B cell (primary cell): ENCODE measurements around the gene MAN1B1. TPM values are rescaled to one million over a fixed set of nuclear protein-coding genes. Genes with fewer than 3 reads are reported as not detected.

Experiments used
- ATAC-seq: fragments of 200-7000 bp; cut with Tn5 transposase; one replicate; pipeline ENCODE4 v1.10.0; 2021; ENCODE audit warnings: low read depth, mild to moderate bottlenecking, moderate number of reproducible peaks, moderate library complexity
- CTCF ChIA-PET: fragments of 350-600 bp; sonication (Branson Sonifier 250); formaldehyde crosslinking; loops from one replicate; lab custom pipeline; 2021; ENCODE audit warnings: antibody characterized with exemption, inconsistent platforms; lab: Charles Lee
- POLR2A ChIA-PET: fragments of 350-600 bp; sonication (Branson Sonifier 250); formaldehyde crosslinking; loops from one replicate; lab custom pipeline; 2021; ENCODE audit warnings: antibody characterized with exemption; lab: Charles Lee
- DNase-seq: peaks from one replicate; pipeline ENCODE4 v3.0.0; 2013
- H2AFZ ChIP-seq: 2 replicates; pipeline ENCODE4 v1.6.1; 2012; ENCODE audit warnings: mild to moderate bottlenecking, low read depth, low read length; ENCODE audit not compliant: insufficient read depth, poor library complexity, severe bottlenecking
- H3K27ac ChIP-seq, 2 donors: 1 replicate in 1 of 2; 2 replicates in 1 of 2; pipeline ENCODE4 v1.5.1; 2012 to 2013; ENCODE audit warnings: low read length in 2 of 2, mild to moderate bottlenecking in 2 of 2, moderate library complexity in 1 of 2
- H3K27me3 ChIP-seq, 4 experiments: fragments of 200-600 bp in 1 of 4; sonication (generic) in 1 of 4; replicated peaks in 1 of 4; 1 replicate in 2 of 4; 2 replicates in 2 of 4; pipeline versions ENCODE4 v1.6.1 to v1.7.0; 2013 to 2016; ENCODE audit warnings: low read length in 3 of 4, mild to moderate bottlenecking in 2 of 4, mixed read lengths in 1 of 4, moderate library complexity in 1 of 4; ENCODE audit not compliant: insufficient read depth in 4 of 4, control insufficient read depth in 3 of 4; ENCODE audit errors: control extremely low read depth in 1 of 4
- H3K36me3 ChIP-seq, 2 experiments: replicated peaks in 1 of 2; 1 replicate in 1 of 2; 2 replicates in 1 of 2; pipeline versions ENCODE4 v1.6.1 to v1.7.1; 2013; ENCODE audit warnings: low read length in 1 of 2; ENCODE audit not compliant: insufficient read depth in 2 of 2, control insufficient read depth in 1 of 2; ENCODE audit errors: control extremely low read depth in 1 of 2, extremely low read depth in 1 of 2
- H3K4me1 ChIP-seq, 2 donors: fragments of 200-600 bp in 1 of 2; sonication (generic) in 1 of 2; 1 replicate in 1 of 2; 2 replicates in 1 of 2; pipeline versions ENCODE4 v1.5.1 to v1.6.1; 2013 to 2017; ENCODE audit warnings: low read length in 2 of 2; ENCODE audit not compliant: control insufficient read depth in 2 of 2, insufficient read depth in 2 of 2
- H3K4me2 ChIP-seq: replicated peaks from 2 replicates; pipeline ENCODE3; 2012; ENCODE audit warnings: mild to moderate bottlenecking, low read depth, low read length; ENCODE audit not compliant: poor library complexity, severe bottlenecking
- H3K4me3 ChIP-seq, 5 experiments: fragments of 200-600 bp in 1 of 5; sonication (generic) in 1 of 5; 1 replicate in 3 of 5; 2 replicates in 2 of 5; pipeline versions ENCODE4 v1.5.1 to v1.7.0; 2011 to 2016; ENCODE audit warnings: low read length in 4 of 5, mild to moderate bottlenecking in 4 of 5, low read depth in 2 of 5, control low read depth in 1 of 5, moderate library complexity in 1 of 5; ENCODE audit not compliant: insufficient read depth in 1 of 5; ENCODE audit errors: control extremely low read depth in 1 of 5, extremely low read depth in 1 of 5
- H3K79me2 ChIP-seq: fragments of 200-600 bp; sonication (generic); one replicate; pipeline ENCODE4 v1.6.0; 2016; ENCODE audit warnings: low read length; ENCODE audit not compliant: control insufficient read depth, insufficient read depth
- H3K9ac ChIP-seq: fragments of 200-600 bp; sonication (generic); 2 replicates; pipeline ENCODE4 v1.6.1; 2017; ENCODE audit warnings: mild to moderate bottlenecking, low read length, moderate library complexity
- H3K9me3 ChIP-seq, 3 donors: one replicate each; pipeline versions ENCODE4 v1.6.1 to v1.7.1; 2013; ENCODE audit warnings: low read length in 2 of 3; ENCODE audit not compliant: control insufficient read depth in 2 of 3, insufficient read depth in 1 of 3; ENCODE audit errors: control extremely low read depth in 1 of 3
- H4K20me1 ChIP-seq: 2 replicates; pipeline ENCODE4 v1.6.0; 2012; ENCODE audit warnings: mild to moderate bottlenecking, low read length; ENCODE audit not compliant: insufficient read depth, control insufficient read depth, poor library complexity, severe bottlenecking
- H3K27ac Mint-ChIP-seq: one replicate; pipeline ENCODE4 v1.8.0; 2021; ENCODE audit warnings: mixed read lengths
- H3K27me3 Mint-ChIP-seq: one replicate; pipeline ENCODE4 v1.8.0; 2021; ENCODE audit warnings: mixed read lengths
- H3K4me1 Mint-ChIP-seq: one replicate; pipeline ENCODE4 v1.8.0; 2021; ENCODE audit warnings: mixed read lengths
- H3K4me3 Mint-ChIP-seq: one replicate; pipeline ENCODE4 v1.8.0; 2021; ENCODE audit warnings: mixed read lengths
- H3K9me3 Mint-ChIP-seq: one replicate; pipeline ENCODE4 v1.8.0; 2022; ENCODE audit warnings: mixed read lengths; ENCODE audit not compliant: insufficient read depth
- EZH2 ChIP-seq: IDR thresholded peaks from 2 replicates; pipeline ENCODE4 v1.6.1; 2012; ENCODE audit warnings: borderline replicate concordance, low read depth, mild to moderate bottlenecking, moderate library complexity, low read length; ENCODE audit not compliant: insufficient read depth, poor library complexity, severe bottlenecking
- WGBS: methylation state at CpG from one replicate; pipeline ENCODE4 v1.1.5; 2013; ENCODE audit warnings: missing lambda C conversion rate; ENCODE audit not compliant: insufficient coverage; 5-methylcytosine and 5-hydroxymethylcytosine counted together
- intact Hi-C: fragments of 100-400 bp; cut with micrococcal nuclease; formaldehyde crosslinking; loops from one replicate; pipeline ENCODE4 v1.10.0; 2022
- polyA plus RNA-seq: library from polyadenylated mRNA; depleted of rRNA; stranded (reverse); fragments of >200 nt; gene quantifications from 2 replicates; pipeline ENCODE4 v1.2.3, GENCODE V29; 2012
- total RNA-seq, 2 donors: library from RNA; stranded (reverse); fragments of 120-200 nt in 1 of 2; gene quantifications; 1 replicate in 1 of 2; 2 replicates in 1 of 2; pipeline versions ENCODE4 v1.2.3 to v1.2.4, GENCODE V29; 2013 to 2022
- TF ChIP-seq, protein P1 (sequence below): fragments of 200-600 bp; IDR thresholded peaks from one replicate; pipeline ENCODE4 v1.8.0; 2022; ENCODE audit warnings: antibody characterized with exemption, mild to moderate bottlenecking

Gene MAN1B1
- total and polyA plus RNA-seq, 2 donors (not counting 1 experiment from before 2014, with no cell fraction given): 47.0 to 68.4 TPM

DNA sequence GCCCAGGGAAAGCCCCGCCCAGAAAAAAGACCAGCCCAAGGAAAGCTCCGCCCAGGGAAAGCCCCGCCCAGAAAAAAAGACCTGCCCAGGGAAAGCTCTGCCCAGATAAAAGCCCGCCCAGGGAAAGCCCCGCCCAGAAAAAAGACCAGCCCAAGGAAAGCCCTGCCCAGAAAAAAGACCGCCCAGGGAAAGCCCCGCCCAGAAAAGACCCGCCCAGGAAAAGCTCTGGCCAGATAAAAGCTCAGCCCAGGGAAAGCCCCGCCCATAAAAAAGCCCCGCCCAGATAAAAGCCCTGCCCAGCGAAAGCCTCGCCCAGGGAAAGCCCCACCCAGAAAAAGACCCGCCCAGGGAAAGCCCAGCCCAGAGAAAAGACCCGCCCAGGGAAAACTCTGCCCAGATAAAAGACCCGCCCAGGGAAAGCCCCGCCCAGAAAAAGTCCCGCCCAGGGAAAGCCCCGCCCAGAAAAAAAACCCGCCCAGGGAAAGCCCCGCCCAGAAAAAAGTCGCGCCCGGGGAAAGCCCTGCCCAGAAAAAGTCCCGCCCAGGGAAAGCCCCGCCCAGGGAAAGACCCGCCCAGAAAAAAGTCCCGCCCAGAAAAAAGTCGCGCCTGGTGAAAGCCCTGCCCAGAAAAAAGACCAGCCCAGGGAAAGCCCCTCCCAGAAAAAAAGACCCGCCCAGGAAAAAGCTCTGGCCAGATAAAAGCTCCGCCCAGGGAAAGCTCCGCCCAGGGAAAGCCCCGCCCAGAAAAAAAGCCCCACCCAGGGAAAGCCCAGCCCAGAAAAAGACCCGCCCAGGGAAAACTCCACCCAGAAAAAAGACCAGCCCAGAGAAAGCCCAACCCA, 64.1 kb downstream of the MAN1B1 start:
- no peaks in the 10 kb centered on the region for H3K79me2 ChIP-seq
- H3K9ac ChIP-seq: no peak overlapping the region
- H3K4me2 ChIP-seq: peak overlapping the region; percentile 33
- Mint-ChIP-seq H3K9me3 (no peaks in the 10 kb centered on the region), H3K27ac (peak overlapping the region; percentile 61), H3K4me1 (peaks cover 9% of the 10 kb centered on the region), H3K4me3 (no peak overlapping the region), H3K27me3 (peaks cover 17% of the 10 kb centered on the region)
- H3K4me1 ChIP-seq: peaks cover 0 to 13% of the 10 kb centered on the region in 2 donors
- POLR2A ChIA-PET: interaction anchor here (0.6 to 1.2 kb wide), 7 partner anchors 19 to 431 kb away, joined by 3 to 15 read pairs (median 4); partner anchors contain the start of genes LRRC26 and UAP1L1
- H3K27me3 ChIP-seq: peaks cover 0 to 21% (median under 1%) of the 10 kb centered on the region in 4 experiments
- ATAC-seq (peak; percentile 55), DNase-seq (peak; percentile 77)
- no peaks in the 10 kb centered on the region for H4K20me1 ChIP-seq
- H3K36me3 ChIP-seq: no peaks in the 10 kb centered on the region
- no peak overlapping the region for H2AFZ ChIP-seq
- peaks cover 0 to 25% (median 0%) of the 10 kb centered on the region in 3 donors for H3K9me3 ChIP-seq
- intact Hi-C loops: no loop called here
- H3K27ac ChIP-seq: peak overlapping the region; percentile 11 to 84
- 22% methylated on average over 25 of the region's 34 CpGs for WGBS
- no peak for TF ChIP-seq EZH2
- TF ChIP-seq, protein P1, sequence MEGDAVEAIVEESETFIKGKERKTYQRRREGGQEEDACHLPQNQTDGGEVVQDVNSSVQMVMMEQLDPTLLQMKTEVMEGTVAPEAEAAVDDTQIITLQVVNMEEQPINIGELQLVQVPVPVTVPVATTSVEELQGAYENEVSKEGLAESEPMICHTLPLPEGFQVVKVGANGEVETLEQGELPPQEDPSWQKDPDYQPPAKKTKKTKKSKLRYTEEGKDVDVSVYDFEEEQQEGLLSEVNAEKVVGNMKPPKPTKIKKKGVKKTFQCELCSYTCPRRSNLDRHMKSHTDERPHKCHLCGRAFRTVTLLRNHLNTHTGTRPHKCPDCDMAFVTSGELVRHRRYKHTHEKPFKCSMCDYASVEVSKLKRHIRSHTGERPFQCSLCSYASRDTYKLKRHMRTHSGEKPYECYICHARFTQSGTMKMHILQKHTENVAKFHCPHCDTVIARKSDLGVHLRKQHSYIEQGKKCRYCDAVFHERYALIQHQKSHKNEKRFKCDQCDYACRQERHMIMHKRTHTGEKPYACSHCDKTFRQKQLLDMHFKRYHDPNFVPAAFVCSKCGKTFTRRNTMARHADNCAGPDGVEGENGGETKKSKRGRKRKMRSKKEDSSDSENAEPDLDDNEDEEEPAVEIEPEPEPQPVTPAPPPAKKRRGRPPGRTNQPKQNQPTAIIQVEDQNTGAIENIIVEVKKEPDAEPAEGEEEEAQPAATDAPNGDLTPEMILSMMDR: no peak
- H3K4me3 ChIP-seq: no peak overlapping the region
- CTCF ChIA-PET: no interaction called here

DNA sequence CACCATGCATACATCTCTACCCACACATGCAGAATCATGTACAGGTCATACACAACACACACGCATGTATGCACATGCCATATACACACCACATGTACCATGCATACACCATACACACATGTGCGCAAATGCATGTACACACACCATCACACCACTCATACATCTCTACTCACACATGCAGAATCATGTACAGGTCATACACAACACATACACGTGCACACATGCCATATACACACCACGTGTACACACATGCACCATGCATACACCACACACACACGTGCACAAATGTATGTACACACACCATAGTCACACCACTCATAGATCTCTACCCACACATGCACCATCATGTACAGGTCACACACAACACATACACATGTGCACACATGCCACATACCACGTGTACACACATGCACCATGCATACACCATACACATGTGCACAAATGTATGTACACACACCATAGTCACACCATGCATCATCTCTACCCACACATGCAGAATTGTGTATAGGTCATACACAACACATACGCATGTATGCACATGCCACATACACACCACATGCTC, 66.1 kb downstream of the MAN1B1 start:
- Histone ChIP-seq H3K36me3 (no peaks in the 10 kb centered on the region), H3K9ac (no peak overlapping the region), H3K27ac (no peak overlapping the region), H3K9me3 (peaks cover 0 to 45% (median 0%) of the 10 kb centered on the region in 3 donors), H3K27me3 (peaks cover 0 to 29% (median 12%) of the 10 kb centered on the region in 4 experiments), H3K4me2 (no peak overlapping the region), H3K4me3 (no peak overlapping the region), H3K4me1 (peaks cover 13 to 26% of the 10 kb centered on the region in 2 donors), H2AFZ (no peak overlapping the region), H3K79me2 (no peaks in the 10 kb centered on the region), H4K20me1 (no peaks in the 10 kb centered on the region)
- peaks cover 23% of the 10 kb centered on the region for H3K27me3 Mint-ChIP-seq
- CTCF ChIA-PET: no interaction called here
- no peaks in the 10 kb centered on the region for H3K9me3 Mint-ChIP-seq
- TF ChIP-seq EZH2: no peak
- TF ChIP-seq, protein P1: no peak
- H3K27ac Mint-ChIP-seq: no peak overlapping the region
- POLR2A ChIA-PET: no interaction called here
- peaks cover 22% of the 10 kb centered on the region for H3K4me1 Mint-ChIP-seq
- WGBS: 89% methylated on average over 7 of the region's 7 CpGs
- intact Hi-C loops: no loop called here
- ATAC-seq (no peak), DNase-seq (no peak)
- no peak overlapping the region for H3K4me3 Mint-ChIP-seq
